Measurements from ENCODE around the gene PGS1. TPM values are rescaled to one million over a fixed set of nuclear protein-coding genes. Genes with fewer than 3 reads are reported as not detected.

The PGS1 gene
- total RNA-seq, 1 donor from 2014 or later, result 50.2 TPM

DNA sequence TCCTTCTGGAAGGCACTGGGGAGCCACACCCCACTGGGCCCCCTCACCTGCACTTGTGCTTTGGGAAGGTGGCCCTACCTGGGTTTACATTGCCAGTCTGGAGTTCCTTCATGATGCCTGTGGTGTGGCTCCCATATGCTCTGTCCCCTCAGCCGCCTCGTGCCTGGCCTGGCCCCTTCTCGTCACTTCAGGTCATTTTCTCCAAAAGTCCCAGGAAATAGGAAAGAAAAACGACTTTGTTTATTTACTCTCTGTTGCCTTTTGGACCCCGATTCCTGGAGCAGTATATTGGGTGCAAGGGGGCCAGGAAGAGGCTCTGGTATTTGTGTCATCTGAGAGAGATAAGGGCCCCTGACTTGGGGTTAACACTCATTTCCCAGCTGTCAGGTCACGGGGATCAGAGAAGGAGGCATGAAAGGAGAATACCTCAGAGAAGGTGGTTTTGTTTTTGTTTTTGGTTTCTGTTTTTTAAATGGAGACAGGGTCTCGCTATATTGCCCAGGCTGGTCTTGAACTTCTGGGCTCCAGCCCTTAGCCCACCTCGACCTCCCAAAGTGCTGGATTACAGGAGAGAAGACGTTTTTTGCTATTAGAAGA, 23.3 kb upstream of the PGS1 start:
- no peak for DNase-seq
- Mint-ChIP-seq H3K4me3 (ENCODE audit: unreplicated experiment) (no peak overlapping the region), H3K36me3 (ENCODE audit: unreplicated experiment) (no peaks in the 10 kb centered on the region), H3K27me3 (ENCODE audit: unreplicated experiment) (peaks cover 10% of the 10 kb centered on the region), H3K27ac (ENCODE audit: unreplicated experiment) (no peak overlapping the region), H3K9me3 (ENCODE audit: unreplicated experiment) (peaks cover 3% of the 10 kb centered on the region), H3K4me1 (ENCODE audit: low read depth, unreplicated experiment) (peaks cover 6% of the 10 kb centered on the region)
- TF ChIP-seq, protein P1, sequence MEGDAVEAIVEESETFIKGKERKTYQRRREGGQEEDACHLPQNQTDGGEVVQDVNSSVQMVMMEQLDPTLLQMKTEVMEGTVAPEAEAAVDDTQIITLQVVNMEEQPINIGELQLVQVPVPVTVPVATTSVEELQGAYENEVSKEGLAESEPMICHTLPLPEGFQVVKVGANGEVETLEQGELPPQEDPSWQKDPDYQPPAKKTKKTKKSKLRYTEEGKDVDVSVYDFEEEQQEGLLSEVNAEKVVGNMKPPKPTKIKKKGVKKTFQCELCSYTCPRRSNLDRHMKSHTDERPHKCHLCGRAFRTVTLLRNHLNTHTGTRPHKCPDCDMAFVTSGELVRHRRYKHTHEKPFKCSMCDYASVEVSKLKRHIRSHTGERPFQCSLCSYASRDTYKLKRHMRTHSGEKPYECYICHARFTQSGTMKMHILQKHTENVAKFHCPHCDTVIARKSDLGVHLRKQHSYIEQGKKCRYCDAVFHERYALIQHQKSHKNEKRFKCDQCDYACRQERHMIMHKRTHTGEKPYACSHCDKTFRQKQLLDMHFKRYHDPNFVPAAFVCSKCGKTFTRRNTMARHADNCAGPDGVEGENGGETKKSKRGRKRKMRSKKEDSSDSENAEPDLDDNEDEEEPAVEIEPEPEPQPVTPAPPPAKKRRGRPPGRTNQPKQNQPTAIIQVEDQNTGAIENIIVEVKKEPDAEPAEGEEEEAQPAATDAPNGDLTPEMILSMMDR (IDR thresholded peaks at IDR 0.05; ENCODE audit: partially characterized antibody, unreplicated experiment), result no peak

DNA sequence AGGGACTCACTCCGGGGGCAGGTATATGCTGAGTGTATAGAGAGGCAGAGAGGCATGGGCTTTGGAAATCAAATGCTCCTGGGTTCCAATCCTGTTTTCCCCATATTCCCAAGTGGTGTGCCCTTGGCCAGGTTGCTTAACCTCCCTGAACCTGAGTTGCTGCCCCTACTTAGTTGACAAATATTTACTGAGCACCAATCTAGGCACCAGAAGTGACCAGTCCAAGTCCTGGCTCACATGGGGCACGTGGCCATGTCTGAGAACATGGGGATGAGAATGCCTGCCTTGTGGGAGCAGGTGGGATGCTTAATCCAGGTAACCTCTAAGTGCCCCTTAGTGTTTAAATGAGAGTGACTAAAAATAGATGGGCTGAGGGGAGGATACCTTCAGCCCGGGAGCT, 22.7 kb upstream of the PGS1 start:
- TF ChIP-seq, protein P1 (IDR thresholded peaks at IDR 0.05; ENCODE audit: partially characterized antibody, unreplicated experiment), result no peak
- no peak for DNase-seq
- Mint-ChIP-seq H3K36me3 (ENCODE audit: unreplicated experiment) (no peaks in the 10 kb centered on the region), H3K4me1 (ENCODE audit: low read depth, unreplicated experiment) (peaks cover 6% of the 10 kb centered on the region), H3K4me3 (ENCODE audit: unreplicated experiment) (no peak overlapping the region), H3K27ac (ENCODE audit: unreplicated experiment) (no peak overlapping the region), H3K27me3 (ENCODE audit: unreplicated experiment) (peaks cover 10% of the 10 kb centered on the region), H3K9me3 (ENCODE audit: unreplicated experiment) (peaks cover 3% of the 10 kb centered on the region)

DNA sequence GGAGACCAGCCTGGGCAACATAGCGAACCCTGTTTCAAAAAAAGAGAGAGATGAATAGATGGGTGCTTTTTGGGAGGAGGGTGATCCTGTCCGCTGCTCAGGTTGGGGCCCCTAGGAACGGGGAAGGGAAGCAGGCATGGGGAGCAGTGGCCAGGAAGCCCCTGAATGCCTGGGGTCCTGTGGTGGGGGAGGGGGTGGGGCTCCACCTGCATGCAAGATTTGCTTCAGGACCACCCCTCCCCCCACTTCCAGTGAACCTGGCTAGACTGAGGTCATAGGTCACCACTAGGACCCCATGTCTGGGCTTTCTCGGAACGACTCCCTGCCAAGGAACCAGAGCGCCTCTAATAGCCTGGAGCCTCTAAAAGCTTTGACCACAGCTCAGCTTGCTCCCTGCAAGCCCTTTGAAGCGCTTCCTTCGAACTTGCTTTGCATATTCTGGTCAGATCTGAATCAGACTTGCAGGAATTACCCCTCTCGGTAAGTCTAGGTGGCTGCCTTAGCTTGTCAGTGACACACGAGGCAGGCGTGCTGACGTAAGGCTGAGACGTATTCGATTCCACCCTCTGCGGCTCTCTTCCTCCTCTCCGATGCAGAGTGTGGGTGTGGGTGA, 22.2 kb upstream of the PGS1 start:
- TF ChIP-seq, protein P1 (IDR thresholded peaks at IDR 0.05; ENCODE audit: partially characterized antibody, unreplicated experiment), result no peak
- no peak overlapping the region for H3K4me3 Mint-ChIP-seq (ENCODE audit: unreplicated experiment)
- peaks cover 8% of the 10 kb centered on the region for H3K4me1 Mint-ChIP-seq (ENCODE audit: low read depth, unreplicated experiment)
- DNase-seq, result no peak
- peaks cover 10% of the 10 kb centered on the region for H3K27me3 Mint-ChIP-seq (ENCODE audit: unreplicated experiment)
- no peak overlapping the region for H3K27ac Mint-ChIP-seq (ENCODE audit: unreplicated experiment)
- H3K9me3 Mint-ChIP-seq (ENCODE audit: unreplicated experiment), result peaks cover 3% of the 10 kb centered on the region
- no peaks in the 10 kb centered on the region for H3K36me3 Mint-ChIP-seq (ENCODE audit: unreplicated experiment)

DNA sequence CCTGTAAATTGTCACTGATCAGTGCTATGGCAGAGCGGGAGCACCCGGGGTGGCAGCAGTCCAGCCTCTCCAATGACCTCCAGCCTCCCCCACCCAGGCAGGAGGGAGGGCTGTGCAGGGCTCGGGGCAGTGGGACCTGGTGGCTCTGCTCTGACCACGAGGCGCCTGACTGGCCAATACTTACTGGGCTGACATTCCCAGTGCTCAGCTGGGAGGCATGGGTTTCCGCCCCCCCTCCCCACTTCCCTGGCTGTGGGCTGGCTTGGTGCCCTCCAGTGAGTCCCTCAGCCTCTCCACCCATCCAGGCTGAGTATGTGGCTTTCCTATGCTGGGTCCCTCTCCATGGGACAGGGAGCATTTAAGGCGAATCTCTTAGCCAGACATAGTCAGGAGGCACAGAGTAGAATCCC, 21.3 kb upstream of the PGS1 start:
- Mint-ChIP-seq H3K36me3 (ENCODE audit: unreplicated experiment) (no peaks in the 10 kb centered on the region), H3K27me3 (ENCODE audit: unreplicated experiment) (peaks cover 10% of the 10 kb centered on the region), H3K27ac (ENCODE audit: unreplicated experiment) (no peak overlapping the region), H3K4me3 (ENCODE audit: unreplicated experiment) (no peak overlapping the region), H3K4me1 (ENCODE audit: low read depth, unreplicated experiment) (peaks cover 10% of the 10 kb centered on the region), H3K9me3 (ENCODE audit: unreplicated experiment) (peaks cover 3% of the 10 kb centered on the region)
- DNase-seq, result no peak
- TF ChIP-seq, protein P1 (IDR thresholded peaks at IDR 0.05; ENCODE audit: partially characterized antibody, unreplicated experiment), result no peak

Data from glutamatergic neuron (in vitro differentiated cells).